Measurements from ENCODE around the gene C19orf47.

GRCh38 chr19:40278361-40279035, 69.7 kb downstream of the C19orf47 start:
- TF ChIP-seq CTCF (IDR thresholded peaks at IDR 0.05; ENCODE audit: poor library complexity, severe bottlenecking) (no peak), SMC3 (conservative IDR thresholded peaks at IDR 0.05; ENCODE audit: poor library complexity) (no peak), EZH2 (IDR thresholded peaks at IDR 0.05; ENCODE audit: borderline replicate concordance, insufficient read depth, low read length, poor library complexity, severe bottlenecking) (no peak), REST (IDR thresholded peaks at IDR 0.05; ENCODE audit: borderline replicate concordance) (no peak), POLR2AphosphoS5 (IDR thresholded peaks at IDR 0.05) (no peak)

Data from neural cell (in vitro differentiated cells).